ENCODE results near the gene TMEM87B.

Gene TMEM87B, protein sequence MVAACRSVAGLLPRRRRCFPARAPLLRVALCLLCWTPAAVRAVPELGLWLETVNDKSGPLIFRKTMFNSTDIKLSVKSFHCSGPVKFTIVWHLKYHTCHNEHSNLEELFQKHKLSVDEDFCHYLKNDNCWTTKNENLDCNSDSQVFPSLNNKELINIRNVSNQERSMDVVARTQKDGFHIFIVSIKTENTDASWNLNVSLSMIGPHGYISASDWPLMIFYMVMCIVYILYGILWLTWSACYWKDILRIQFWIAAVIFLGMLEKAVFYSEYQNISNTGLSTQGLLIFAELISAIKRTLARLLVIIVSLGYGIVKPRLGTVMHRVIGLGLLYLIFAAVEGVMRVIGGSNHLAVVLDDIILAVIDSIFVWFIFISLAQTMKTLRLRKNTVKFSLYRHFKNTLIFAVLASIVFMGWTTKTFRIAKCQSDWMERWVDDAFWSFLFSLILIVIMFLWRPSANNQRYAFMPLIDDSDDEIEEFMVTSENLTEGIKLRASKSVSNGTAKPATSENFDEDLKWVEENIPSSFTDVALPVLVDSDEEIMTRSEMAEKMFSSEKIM

DNA sequence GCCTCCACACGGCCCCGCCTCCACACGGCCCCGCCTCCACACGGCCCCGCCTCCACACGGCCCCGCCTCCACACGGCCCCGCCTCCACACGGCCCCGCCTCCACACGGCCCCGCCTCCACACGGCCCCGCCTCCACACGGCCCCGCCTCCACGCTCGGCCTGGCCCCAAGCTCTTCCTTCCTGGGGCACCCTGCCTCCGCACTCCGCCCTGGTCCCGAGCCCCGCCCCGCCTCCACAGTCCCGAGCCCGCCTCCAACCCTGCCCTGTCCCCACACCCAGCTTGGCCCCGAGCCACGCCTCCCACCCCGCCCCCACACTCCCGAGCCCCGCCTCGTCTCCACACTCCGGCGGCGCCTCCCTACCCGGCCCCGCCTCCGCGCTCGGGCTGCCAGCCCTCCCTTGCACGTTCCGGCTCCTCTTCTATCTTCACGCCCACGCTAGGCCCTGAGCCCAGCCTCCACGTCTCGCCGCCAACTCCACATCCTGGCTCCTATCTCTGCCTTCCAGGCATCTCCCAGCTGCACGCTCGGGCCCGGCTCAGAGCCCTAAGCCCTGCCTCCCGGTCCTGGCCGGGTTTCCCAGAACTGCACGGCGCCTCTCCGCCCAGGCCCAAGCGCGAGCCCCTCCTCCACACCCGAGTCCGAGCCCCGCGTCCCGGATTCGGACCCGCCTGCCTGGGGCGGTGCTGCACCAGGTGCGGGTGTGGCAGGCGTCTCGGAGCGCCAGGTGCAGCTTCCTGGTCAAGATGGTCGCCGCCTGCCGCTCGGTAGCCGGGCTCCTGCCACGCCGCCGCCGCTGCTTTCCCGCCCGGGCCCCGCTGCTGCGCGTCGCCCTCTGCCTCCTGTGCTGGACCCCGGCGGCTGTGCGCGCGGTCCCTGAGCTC lies at the start of gene TMEM87B:
Gene TMEM87B (plus strand): TSS at position 423 of the 883 bp plus-strand sequence. CDS start 323 bp downstream, at position 746.
- DNase-seq = peak; percentile 93

DNA sequence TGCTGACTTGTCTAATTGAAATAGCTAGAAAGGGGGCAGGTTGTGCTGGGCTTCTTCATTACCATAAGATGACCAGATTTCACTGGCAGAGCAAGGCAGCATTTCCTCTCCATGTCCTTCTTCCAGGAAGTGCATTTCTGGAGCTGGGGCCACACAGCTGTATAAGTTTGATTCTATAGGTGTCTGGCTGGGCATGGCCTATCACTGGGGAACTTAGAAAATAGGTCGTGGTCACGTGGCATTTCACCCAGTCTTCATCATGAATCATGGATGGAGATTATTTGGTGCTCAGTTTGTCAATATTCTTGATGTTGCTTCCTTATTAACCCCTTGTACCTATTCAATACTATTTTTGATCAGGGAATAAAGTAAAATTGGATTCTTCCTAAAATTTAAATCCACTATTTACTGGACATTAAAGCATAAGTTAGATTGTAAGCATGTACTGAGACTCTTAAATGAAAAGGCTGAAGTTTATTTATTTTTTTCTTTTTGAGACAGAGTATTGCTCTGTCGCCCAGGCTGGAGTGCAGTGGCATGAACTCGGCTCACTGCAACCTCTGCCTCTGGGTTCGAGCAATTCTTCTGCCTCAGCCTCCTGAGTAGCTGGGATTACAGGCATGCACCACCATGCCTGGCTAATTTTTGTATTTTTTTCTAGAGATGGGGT lies 49.5 kb upstream of the TMEM87B start:
- no peak for DNase-seq

DNA sequence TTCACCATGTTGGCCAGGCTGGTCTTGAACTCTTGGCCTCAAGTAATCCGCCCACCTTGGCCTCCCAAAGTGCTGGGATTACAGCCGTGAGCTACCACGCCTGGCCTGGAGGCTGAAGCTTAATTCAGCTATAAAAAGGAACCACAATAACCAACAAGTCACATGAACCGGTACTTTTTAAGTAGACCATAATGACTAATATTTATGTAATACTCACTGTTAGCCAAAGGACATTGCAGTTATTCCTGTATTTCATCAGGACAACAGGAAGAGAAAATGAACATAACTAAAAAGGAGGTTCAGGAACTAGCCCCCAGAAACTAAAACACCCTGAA lies 49.0 kb upstream of the TMEM87B start:
- DNase-seq = no peak

DNA sequence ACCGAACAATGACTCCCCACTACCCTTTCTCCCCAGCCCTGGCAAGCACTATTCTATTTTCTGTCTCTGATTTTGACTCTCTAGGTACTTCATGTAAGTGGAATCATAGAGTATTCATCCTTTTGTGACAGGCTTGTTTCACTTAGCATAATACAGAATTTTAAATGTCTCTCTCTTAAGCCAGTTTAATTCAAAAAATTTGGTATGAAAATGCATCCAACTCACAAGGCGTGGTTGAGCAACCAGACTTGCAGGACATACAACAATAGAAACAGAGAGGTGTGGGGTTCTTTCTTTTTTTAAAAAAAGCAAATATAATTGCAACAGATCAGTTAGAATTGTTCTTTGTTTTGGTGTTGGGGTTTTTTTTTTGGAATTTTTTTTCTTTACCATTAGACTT lies 47.6 kb upstream of the TMEM87B start:
- no peak for DNase-seq

DNA sequence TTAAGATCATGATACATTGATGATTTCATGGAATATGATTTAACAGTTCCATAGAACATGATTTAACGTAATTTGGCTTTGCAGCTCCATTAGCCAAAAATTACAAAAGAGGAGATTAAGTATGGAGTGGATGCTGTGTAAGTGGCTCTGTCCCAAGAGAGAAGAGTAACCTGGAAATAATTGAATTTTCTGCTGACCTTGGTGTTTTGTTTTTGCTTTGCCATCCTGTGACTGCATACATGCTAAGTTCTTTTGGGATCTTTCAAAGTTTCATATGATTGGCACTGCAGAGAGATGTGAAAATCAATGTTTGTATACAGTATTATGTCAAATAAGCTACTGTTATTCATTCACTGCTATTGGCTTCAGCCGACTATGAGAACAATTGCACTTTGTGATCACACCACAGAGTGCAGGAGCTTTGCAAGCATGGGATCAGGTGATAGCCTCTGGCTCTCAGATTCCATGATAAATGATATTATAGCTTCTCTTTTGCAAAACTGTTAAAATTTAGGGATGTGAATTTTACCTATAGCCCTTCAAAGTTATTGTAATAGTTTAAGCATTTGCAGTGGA lies 46.1 kb upstream of the TMEM87B start:
- no peak for DNase-seq

DNA sequence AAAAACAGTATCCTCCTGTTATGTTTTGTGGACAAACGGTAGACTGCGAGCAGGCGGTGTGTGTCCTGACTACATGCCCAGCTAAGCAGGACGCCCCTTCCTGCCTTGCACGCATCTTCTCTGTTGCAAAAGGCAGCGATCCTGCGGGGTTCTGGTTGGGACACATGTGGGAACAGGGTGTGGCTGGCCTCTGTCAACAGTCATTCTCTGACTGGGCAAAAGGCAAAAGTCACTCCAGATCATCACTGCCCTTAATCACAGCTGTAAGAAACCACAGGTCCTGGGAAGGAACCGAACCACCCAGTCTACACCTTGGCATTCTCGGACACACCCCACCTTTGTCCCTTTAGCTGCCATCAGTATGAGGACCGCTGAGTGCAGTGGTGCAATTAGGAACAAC lies 44.3 kb upstream of the TMEM87B start:
- no peak for DNase-seq

DNA sequence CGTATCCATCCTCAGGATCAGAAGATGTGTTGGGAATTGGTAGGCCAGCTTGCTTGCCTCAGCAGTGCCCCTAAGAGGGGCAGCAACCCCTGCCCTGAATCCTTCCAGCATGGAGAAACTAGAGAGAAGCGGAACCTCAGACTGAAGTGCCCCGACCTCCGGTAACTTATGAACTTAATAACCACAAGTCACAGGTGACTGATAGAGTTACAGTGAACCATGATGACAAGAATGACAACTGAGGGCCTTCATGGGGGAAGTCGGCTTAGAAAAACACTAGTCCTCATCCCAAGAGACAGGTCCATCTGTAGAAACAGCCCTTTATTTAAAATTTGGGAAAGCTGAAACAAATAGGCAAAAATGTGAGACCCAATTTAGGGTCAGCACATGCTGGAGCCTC lies 42.5 kb upstream of the TMEM87B start:
- DNase-seq = no peak

DNA sequence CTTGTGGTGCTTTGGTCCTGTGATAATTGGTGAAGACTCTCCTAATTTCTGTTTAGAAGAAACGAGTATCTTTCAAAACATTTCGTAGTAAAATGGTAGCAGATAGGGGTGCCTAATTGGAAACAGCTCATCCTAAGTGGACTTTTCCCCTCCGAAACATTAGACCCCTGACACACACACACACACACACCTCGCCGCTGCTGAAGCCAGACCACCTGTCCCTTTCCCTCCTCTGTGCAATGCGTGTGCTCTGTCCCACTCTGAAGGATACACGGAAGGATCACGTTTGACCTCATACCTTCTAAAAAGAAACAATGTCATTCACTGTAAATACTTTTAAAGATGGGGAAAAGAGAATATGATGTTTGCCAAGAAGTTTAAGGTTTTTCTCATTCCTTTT lies 36.2 kb upstream of the TMEM87B start:
- DNase-seq = no peak

DNA sequence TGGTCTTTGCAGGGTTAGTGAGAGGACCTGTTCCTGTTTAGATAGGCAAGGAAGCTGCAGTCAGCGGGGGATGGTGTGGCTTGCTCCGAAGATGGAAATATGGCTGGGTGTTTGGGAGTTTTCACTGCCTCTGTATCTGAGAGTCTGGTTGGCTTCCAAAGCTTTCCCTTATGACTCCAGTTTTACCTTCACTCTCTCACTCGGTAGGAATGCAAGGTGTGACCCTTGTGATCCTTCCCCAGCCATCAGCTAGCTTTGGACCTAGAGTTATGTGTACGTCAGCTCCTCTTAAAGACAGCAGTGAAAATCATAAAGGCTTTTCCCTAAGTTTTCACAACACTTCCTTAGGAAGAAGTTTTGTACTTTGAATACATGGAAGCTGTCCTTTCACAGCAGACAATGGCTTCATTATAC lies 35.5 kb upstream of the TMEM87B start:
- DNase-seq = no peak

DNA sequence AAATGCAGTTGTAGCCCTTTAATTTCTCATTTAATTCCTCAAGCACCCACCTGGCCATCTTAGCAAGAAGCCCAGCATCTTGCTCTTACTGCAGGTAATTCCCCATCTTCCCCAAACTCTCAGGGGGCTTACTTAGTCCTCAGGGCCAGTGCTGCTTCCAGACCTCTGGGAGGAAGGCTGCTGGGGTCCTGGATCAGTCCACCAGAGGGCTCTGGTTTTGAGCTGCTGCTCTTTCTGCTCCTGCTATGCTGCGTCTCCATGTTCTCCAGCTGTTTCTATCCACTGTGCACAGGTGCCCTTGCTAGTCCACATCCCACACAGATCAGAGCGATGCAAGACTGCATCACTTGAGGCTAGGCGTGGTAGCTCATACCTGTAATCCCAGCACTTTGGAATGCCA lies 34.5 kb upstream of the TMEM87B start:
- DNase-seq = no peak

DNA sequence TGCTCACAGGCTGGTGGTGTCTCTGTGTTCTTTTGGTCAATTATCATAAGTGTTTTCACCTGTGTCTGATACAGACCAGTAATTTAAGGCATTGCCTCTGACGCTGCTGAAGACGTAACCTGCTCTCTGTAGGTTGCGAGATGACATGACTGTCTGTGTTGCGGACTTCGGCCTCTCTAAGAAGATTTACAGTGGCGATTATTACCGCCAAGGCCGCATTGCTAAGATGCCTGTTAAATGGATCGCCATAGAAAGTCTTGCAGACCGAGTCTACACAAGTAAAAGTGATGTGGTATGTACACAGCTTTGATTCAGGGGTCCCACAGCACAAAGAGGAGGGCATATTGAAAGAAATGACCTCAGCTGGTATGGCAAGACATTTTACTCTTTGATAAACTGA lies 33.8 kb upstream of the TMEM87B start:
- no peak for DNase-seq

DNA sequence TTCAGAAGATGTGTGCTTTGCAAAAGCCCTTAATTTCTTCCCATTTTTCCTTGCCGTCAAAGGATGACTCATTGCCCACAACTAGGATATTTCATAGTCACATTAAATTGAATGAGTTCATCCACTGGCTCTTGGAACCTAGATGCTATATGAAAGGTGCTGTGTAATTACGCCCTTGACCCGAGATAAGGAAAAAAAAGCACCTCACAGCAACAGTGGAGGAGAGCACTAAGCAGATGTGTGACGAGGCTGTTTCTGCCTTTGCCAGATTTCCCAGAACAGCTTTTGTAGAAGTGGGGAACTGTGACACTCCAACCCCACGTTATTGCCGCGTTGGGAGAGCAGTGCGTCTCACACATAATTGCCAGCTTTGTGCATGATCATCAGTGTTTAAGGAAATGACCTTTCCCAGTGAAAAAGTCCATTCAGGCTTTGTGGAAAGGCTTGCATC lies 33.3 kb upstream of the TMEM87B start:
- DNase-seq = peak; percentile 15

DNA sequence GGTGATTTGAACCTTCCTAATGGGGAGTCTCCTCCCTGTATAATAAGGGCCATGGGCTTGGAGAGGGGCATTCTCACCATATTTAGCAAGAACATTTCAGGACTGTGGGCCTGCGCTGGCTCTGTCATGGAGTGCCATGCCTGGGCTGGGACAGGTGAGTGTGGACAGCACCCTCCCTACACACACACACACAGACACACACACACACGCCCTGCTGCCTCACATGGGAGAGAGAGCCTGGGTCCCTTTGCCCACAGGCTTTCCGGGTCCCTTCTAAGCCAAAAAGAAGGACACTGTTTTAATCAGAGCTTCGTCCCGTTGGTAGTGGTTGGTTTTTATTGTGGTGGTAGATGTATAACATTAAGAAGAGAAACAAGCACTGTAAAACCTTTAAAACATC lies 31.4 kb upstream of the TMEM87B start:
- no peak for DNase-seq

DNA sequence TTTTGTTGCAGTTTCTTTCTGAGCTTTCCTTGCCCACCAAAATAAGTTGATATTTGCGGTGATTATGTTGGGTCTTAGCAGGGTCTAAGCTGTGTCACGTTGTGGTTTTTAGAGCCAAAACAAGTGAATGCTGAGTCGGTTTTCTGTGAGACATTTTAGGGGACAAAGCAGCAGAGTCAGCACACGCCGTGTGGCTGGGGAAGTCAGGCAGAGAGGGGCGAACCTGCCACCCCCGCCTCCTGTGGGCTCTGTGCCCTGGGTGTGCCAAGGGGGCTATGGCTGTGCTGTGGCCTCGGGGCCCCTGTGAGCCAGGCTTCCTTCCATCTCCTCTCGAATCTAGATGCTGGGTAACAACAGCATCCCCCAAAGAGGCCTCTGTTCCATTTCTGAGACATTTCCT lies 30.8 kb upstream of the TMEM87B start:
- no peak for DNase-seq

DNA sequence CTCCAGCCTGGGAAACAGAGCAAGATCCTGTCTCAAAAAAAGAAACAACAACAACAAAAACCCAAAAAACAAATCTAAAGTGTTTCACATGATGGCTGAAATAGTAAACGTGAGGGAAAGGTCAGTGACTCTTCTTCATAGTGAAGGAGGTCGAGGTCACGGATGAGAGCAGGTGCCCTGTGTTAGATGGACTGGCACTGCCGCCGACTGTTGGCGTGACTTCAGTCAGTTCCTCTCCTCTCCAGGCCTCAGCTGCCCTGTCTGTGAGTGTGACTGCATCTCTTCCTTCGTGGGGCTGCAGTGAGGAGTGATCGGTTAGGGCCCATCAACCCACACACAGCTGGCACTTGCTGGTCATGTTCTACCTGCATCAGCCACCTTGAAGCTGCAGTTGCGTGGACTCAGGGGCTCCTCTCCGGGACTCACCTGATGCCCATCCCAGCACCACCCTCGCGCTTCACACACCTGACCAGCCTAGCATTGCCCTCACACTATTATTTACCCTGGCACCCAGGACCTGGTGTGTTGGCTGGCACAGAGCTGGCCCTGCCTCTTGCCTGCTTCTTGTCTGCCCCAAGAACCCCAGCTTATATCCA lies 30.1 kb upstream of the TMEM87B start:
- DNase-seq = no peak

DNA sequence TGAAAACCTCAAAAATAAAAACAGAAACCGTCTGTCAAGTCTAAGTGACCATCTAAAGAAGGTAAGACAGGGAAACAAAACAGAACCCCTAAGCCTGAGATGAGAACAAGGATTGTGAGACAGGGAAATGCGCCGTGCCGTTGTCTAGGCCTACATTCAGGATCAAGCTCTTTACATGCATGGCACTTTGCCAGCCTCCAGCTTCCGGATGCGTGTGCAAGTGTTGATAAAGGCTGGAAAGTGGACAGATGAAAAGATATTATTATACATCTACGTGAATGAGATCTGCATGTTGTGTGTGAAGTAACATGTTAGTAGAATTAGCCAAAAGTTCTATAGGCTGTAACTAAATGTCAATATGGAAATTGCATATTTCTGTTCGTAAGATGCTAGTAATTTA lies 28.6 kb upstream of the TMEM87B start:
- DNase-seq = no peak

DNA sequence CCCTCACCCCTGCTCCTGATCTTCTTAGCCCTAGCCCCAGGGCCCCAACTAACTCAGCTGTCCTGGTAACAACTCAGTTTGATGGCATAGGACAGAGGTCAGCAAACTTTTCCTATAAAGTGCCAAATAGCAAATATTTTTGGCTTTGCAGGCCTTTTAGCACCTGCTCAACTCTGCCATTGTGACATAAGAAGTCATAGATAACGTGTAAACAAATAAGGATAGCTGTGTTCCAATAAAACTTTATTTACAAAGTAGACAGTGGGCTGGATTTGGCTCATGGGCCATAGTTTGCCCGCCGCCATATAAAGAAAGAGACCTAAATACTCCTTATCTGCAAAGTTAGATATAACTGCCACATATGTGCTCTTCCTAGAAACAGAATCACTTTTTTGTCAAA lies 27.3 kb upstream of the TMEM87B start:
- no peak for DNase-seq

DNA sequence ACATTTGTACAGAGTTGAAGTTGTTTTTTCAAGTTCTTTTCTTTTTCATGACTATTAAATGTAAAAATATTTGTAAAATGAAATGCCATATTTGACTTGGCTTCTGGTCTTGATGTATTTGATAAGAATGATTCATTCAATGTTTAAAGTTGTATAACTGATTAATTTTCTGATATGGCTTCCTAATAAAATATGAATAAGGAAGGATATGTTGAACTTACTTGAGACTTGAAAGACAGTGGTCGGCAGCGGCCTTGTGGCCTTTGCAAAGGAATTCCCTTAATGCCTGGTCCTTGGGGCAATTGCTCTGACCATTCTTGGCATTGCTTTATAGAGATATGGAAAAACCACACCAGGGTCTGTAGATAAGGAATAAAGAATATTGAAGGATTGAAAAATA lies 25.9 kb upstream of the TMEM87B start:
- DNase-seq = no peak

DNA sequence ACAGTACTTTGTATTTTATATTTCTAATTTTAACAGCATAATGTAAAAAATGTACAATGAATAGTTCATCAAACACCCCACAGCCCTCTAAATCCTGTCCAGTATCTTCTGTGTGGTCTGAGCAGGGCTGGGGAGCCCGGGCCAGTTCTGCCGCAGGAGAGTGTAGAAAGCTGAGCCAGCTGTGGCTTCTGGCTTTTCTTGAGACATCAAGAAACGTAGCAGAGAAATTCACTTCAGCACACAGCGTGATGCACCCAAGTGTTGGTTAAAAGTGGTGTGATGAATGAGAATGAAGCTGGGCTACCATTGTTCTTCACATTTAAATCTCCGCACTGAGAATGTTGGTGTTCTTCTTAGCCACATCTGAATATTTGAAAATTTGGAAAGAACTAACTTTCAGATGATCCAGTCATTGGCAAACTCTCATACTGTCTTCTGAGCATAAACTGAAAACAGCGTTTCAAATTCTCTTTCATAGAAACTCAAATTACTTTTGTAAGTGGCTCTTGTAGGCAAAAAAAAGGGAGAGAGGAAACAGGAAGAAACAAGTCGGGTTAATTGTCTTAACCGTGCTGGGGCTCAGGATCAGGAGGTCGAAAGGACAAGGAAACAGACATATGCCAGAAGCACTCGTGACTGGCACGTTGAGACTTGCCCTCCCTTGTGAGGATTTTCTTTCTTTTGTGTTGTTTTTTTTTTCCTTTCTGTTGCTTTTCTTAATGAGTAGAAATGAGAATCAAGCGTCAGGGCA lies 23.4 kb upstream of the TMEM87B start:
- peak; percentile 97 for DNase-seq

DNA sequence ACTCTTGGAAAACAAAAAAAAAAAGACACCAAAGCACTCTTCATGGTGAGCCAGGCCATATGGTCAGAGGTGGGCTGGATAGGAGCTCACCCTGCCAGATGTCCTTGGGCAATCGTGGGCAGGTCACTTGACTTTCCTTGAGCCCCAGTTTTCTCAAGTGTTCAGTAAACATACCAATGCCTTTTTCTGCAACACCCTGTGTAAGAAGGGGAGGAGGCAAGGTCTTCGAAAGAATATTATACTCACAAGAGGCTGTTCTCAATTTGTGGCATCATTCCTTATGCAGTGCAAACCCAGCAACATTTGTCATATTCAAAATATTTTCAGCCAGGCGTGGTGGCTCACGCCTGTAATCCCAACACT lies 22.9 kb upstream of the TMEM87B start:
- peak; percentile 97 for DNase-seq

DNA sequence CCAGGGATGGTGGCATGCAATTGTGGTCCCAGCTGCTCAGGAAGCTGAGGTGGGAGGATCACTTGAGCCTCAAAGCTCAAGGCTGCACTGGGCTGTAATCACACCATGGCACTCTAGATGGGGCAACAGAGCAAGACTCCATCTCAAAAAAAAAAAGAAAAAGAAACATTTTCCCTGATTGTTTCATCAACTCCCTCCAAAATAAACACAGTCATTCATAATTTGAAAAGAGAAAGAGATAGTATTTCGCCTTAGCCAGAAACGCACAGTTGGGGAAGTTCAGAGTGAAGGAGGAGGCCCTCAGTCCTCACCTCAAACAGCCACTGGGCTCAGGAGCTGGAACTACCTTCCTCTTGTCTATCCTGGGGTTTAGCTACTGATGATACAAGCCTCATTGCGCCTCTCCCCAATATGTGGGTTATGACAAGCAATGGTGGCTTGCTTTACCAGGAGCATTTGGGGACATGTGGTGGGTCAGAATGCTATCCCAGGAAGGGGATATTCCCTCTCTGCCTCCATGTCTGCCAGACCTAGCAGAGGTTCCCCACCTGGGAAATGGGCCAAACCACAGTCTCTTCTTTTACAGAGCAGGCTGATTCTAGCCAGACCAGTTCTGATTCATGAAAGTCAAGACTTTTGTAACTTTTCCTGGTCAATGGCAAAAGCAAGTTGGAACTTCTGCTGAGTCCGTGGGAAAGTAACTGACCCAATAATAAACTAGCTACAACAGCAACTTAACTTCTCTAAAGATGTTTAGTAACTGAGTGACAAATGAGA lies 22.2 kb upstream of the TMEM87B start:
- DNase-seq = peak; percentile 82
